ENCODE data around the gene SPTBN2.
A peak's percentile ranks its signal among the peaks of the same experiment; 100 is the strongest.
"Not testable (repeated sequence)": the region's sequence is repeated elsewhere in the genome, so short reads cannot be mapped to it uniquely, and the experiment has no call there.

The SPTBN2 gene

DNA sequence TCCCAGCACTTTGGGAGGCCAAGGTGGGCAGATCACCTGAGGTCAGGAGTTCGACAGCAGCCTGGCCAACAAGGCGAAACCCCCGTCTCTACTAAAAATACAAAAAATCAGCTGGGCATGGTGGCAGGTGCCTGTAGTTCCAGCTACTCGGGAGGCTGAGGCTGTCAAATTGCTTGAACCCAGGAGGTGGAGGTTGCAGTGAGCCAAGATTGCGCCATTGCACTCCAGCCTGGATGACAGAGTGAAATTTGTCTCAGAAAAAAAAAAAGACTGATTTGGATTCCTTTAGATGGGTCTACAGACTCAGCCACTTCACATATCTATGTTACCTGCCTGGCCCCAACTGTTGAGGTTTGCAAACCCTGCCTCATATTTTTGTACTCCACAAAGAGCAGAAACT, 4.8 kb downstream of the SPTBN2 start:
- not testable (repeated sequence) for DNase-seq

DNA sequence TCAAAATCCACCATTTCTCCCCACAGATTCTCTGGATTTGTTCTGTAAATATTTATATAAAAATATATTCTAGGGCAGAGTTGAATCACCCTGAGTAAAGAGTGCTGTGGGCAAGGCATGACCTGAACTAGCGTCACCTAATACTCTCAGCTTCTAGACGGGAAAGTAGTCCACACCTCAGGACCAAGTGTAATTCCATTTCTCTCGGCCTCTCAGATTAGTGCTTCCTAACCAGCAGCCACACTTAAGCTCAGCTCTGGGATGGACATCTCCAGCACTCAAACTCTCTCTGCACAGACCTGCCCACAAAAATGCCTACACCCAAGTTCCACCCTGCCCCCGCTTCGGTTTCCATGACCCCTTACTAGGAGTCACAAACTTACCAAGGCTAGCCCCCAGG, 5.3 kb downstream of the SPTBN2 start:
- no peak for DNase-seq

DNA sequence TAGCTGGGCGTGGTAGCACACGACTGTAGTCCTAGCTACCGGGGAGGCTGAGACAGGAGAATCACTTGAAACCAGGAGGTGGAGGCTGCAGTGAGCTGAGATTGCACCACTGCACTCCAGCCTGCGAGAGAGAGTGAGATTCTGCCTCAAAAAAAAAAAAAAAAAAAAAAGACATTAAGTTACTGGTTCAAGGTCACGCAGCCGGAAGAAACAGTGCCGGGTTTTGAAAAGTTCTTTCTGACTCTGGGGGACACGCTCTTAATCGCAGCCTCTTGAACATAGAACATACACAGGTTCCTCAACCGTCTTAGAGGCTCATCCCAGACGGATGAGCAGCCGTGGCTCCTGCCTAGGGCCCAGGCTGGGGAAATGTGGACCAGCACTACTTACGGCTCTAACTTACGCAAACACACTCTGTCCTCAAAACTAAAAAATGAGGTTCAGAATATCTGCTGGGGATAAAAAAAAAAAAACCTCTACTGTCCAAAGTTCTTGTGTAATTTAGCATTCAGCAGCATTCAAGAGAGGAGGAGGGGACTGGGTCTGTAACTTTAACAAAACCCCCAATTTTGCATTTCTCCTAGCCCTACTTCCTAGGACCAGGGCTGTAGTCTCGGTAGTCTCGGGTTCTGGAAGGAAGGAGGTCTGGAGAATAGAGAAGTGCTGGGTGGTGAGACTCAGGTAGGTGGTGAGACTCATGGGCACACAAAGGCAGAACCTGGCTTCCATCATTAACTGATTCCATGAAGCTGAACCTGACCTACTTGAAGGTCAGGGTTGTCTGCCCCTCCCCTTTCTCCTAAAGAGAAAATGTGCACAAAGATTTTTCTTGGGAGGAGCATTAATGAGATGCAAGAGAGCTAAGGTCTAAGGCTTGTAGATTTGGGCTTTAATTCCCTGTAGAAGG, 6.0 kb downstream of the SPTBN2 start:
- no peak for DNase-seq

DNA sequence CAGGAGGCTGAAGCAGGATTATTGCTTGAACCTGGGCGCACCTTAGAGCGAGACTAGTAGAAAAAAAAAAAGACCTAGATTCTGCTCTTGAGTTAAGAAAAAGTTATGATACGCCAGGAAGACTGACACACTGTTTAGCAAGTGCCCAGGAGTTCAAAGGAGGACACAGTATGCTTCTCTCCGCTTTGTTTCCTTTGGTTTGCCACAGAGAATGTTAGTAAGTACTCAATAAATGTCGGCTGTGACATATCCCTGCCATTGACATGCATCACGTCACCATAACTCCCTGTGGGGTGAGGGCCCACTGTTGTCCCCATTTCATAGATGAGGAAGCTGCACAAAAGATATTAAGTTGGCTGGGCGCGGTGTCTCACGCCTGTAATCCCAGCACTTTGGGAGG, 7.1 kb downstream of the SPTBN2 start:
- no peak for DNase-seq

DNA sequence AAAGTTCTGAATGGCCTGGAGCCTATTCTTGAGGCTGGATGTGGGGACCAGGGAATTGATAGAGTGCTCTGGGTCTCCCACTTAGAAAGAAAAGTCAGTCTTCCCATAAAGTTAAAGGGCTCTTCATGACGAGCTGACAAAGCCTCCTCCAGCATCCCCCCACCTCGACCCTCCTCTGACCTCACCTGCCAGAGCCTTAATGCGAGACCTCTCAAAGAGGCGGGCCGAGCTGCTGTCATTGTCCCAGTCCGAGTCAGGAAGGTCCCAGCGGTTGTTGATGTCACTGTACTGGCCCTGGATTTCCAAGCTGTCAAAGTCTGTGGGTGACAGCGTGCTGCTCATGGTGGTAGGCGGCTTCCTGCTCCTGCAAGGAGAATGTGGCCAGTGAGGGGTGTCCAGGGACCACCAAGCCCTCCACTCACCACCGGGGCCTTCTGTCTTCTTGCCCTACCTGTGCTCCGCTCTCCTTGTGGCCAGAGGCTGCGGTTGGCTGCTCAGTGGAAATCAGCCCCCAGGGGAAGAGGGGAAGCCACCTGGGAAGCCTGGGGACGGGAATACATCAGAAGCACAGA, 8.0 kb downstream of the SPTBN2 start:
- DNase-seq, result no peak

DNA sequence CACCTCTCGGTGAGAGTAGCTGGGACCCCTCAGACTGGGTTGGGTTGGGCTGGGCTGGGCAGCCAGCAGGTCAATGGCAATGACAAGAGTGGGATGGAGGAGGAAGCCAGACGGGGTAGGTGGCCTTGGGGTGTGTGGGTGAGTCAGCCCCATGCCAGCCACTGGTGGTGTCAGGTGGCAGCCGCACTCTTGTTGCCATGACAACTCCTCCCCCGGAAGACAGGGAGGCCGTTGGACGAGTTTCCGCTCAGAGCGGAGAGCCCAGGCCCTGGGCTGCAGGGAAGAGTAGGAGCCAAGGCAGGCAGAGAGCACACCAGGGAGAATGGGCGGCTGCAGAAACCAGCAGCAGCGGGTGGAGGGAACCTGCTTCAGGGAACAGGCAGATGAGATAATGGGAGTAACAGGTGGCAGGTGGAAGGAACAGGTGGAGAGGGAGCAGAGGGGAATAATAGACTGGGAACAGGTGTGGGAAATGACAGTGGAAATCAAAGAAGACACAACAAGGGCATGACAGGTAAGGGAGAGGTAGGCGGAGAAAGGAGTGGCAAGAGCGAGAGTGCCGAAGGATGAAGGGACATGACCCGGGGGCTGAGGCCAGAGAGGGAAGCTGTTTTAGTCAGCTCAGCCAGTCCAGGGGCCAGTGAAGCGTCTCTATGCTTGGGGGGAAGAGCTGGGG, 8.7 kb downstream of the SPTBN2 start:
- peak; percentile 53 for DNase-seq

DNA sequence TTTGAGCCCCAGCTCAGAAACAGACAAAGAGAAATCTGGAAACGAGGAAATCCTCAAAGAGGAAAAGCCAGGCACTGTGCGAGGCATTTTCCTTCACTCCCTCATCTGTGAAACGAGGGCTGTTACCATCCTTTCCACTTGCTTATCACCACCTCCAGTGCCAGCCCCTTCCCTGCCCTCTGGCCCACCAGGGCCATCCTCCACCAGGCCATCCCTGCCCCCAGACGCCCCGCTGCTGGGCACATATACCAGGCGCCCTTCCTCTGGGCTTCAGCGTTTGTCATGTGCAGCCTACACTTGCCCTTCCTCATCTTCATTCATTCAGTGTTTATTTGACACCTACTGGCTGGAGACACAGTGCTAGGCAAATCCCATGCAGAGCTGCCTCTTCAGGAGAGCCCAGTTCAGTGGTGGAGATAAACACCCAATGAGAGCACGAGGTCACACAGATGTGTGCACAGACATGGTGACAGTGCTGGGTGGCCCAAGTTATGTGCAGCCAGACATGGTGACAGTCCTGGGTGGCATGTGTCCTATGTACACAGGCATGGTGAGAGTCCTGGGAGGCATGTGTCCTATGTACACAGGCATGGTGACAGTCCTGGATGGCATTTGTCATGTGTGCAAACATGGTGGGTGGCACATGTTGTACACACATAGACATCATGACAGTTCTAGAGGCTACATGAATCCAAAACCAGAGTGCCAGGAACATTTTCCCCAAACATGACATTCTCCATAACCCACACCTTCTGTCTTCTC, 9.7 kb downstream of the SPTBN2 start:
- no peak for DNase-seq

DNA sequence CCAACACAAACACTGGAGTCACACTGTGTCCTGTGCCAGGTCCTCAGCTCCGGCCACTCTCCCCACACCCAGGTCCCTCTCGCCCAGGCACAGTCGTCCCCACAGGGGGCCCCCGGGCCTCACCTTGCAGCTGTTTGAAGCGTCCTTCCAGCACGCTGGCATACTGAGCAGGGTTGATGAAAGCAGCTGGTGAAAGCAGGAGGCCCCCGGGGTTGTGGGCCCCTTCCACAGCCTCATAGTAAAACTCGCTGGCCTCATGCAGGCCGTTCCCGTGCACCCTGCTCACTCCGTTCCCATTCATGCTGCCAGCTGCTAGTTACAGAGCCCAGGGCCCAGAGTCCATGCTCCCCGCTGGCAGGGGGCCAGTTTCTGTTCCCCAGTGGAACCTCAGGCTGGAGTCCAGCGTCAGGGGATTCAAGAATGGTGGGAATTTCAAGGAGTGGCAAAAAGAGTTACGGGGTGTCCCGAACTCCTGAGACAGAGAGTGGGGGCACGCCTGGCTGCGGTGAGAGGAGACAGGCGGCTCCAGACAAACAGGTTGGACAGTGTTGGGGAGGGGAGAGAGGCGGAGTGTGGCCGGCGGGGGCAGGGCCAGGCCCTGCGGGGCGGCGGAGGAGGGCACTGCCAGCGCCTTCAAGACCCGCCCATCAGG, 10.6 kb downstream of the SPTBN2 start:
- peak; percentile 65 for DNase-seq

DNA sequence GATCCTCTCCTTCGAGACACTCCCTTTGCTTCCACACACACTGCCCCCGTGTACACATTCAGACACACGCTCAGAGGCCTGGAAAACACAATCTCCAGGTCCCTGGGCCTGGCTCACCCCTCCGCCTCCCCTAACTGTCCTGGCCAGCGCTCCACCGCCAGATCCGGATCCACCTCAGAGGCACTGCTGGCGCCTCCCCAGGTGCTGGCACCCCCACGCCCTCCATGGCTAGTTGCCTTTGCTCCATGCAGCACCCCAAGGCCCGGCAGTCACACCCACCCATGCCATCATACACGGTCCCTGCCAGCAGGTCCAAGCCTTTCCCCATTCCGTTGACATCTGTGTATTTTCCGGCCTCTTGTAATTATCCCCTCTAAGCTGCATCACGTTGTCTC, 11.1 kb downstream of the SPTBN2 start:
- DNase-seq, result no peak

DNA sequence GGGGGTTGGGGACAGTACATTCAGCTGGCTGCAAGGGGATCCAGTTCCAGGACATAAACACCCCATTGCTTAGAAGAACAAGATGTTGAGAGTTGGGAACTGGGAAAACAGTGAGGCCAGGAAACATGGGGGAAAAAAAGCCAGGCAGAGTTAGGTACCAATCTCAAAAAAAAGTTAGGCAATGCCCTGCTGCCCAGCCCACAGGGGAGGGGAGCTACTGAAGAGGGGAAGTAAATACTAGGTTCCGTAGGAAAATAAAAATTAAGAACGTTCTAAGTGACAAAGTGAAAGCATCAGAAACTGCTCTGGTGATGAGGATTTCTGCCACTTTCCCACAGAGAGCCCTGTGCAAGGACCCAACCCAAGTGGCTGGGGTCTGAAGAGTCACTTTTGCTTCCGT, 12.0 kb downstream of the SPTBN2 start:
- no peak for DNase-seq

DNA sequence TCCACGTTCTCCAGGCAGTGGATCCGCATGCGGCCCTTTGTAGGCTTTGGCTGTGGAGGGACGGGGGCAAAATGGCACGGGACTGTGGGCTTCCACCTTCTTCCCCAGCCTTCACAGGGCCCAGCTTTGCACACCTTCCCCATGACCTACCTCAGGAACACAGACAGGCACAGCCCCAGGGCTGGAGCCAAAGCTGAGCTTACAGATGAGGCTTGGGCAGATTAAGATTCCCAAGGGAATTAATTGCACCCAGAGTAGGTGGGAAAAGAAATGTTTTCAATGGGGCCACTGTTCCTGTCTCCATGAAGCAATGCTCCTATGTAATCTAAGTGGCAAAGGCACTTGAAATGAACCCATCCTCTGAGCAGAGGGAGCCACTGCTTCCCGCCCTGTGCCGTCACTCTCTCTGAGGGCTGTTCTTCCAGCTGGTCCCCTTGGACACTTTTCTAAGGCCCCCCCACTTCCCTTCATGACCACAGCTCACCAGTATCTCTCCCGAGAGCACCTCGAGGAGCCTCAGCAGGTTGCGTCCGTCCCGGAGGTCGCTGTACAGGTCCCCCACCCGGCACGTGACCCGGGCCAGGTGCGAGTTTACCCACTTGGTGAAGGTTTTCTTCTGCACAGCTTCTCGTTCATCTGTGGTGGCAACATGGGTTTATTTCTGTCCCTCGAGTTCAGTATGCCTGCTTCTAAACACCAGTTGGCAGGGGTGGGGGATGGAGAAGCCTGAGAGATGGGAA, 13.5 kb downstream of the SPTBN2 start:
- DNase-seq, result no peak

DNA sequence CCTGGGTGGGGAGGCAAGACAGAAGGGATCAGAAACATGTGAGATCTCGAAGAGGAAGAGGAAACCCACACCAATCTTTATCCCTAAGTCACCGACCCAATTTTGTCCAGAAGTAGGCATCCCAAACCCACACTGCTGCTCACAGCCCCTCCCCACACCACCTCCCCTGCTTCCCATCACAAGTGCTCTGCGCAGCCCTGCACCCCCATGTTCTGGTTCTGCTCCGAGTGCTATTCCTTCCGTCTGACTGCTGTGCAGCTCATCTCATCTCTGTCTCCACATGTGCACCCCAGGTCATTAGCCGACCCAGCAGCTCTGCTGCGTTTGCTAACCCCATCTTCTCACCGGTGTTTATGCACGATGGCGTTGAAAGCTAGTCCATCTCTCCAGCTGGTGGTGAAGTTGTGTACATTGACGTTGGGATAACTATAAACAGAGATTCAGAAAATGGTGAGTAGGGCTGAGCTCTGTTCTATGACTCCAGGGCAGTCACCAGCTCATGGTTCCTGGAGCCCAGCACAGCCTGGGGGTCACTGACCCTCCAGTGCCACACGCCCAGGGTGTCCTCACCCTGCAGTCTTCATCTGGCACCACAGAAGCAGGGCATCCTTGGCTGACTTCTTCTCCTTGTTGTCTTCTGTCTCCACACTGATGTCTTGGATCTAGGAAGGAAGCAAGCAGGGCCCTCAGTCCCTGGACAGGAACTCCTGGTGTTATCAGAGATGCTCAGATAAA, 15.1 kb downstream of the SPTBN2 start:
- no peak for DNase-seq

DNA sequence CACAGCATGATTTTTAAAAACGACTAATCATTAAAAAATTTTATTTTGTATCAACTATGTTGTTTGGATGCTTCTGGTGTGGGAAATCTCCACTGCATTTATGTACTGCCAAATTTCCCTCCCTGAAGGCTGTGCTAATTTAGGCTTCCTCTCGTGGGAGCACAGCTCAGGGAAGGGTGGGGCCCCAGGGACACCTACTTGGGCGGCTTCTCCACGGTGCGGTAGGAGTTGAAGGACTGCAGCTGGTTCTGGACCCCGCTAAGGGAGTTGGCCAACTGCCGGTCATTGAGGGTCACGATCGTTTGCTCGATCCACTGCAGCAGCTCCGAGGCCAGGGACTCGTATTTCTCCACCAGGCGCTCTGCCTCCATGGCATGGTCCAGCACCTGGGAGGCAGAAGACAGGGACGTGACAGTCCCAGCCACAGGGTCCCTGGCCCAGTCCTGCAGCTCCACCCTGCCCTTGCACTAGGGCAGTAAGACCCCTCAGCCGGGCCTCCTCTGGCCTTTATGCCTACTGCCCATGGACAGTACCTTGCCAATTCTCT, 18.6 kb downstream of the SPTBN2 start:
- no peak for DNase-seq

DNA sequence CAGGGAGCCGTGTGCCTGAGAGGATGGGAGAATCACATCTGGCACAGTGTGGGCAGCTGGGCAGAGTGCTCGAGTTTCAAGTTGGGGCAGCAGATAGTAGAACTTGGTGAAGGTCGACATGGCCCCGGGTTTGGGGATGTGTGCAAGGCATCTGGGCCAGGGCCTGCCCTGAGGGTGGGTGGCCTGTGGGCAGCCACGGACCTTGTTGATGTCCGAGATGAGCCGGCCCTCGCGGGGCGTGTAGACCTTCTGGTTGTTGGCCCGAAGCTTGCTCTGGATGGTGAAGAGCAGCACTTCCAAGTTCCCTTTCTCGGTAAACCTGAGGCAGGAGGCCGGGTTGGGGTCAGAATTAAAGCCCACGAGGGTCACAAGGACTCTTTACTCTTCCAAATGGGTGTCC, 20.3 kb downstream of the SPTBN2 start:
- DNase-seq, result no peak

DNA sequence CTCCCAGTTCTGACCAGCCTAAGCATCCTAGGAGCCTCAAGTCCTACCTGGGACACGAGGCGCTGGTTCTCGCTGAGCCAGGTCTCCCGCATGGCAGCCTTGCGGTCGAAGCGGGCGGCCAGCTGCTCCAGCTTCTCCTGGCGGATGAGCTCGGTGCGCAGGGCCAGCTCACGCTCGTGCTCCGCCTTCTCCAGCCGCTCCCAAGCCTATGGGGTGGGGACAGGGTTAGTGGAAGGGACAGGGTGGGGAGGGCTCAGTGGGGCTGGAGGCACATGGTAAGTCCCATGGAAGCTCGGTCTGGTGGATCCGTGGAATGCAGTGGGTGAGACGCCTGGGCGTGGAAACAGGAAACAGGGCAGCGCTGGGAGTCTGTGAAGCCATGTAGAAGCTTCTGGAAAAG, 20.9 kb downstream of the SPTBN2 start:
- DNase-seq, result no peak

DNA sequence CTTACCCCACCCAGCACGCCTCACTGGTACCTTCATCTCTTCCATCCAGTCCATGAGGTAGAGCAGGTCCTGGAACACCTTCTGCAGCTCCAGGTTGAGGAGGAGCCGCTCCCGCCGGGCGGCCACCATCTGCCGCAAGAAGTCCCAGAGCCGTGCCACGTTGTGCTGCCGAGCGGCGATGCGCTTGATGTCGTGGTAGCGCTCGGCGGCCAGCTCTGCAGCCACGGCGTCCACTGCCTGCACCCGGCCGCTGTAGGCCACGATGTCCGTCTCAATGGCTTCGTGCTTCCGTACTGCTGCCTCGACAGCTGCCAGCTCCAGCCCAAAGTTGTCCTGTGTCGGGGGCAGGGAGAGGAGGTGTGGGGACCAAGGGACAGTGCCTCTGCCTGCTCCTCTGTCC, 21.5 kb downstream of the SPTBN2 start:
- DNase-seq, result no peak

DNA sequence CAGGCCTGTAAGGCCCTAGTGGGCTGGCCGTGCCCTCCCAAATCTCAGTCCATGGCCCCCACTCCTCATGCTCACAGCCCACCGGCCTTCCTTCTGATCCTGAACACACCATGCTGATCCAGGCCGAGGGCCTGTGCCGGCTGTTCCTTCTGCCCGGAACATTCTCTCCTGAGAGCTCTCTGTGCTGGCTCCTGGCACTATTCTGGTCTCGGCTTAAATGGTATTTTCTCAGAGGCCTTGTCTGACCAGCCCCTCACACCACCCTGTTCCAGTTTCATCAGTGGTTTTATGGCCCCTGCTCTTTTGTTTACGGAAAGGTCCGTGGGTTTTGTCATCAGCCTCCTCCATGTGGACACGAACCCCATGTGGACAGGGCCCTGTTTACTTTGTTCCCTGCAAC, 22.0 kb downstream of the SPTBN2 start:
- DNase-seq, result no peak

DNA sequence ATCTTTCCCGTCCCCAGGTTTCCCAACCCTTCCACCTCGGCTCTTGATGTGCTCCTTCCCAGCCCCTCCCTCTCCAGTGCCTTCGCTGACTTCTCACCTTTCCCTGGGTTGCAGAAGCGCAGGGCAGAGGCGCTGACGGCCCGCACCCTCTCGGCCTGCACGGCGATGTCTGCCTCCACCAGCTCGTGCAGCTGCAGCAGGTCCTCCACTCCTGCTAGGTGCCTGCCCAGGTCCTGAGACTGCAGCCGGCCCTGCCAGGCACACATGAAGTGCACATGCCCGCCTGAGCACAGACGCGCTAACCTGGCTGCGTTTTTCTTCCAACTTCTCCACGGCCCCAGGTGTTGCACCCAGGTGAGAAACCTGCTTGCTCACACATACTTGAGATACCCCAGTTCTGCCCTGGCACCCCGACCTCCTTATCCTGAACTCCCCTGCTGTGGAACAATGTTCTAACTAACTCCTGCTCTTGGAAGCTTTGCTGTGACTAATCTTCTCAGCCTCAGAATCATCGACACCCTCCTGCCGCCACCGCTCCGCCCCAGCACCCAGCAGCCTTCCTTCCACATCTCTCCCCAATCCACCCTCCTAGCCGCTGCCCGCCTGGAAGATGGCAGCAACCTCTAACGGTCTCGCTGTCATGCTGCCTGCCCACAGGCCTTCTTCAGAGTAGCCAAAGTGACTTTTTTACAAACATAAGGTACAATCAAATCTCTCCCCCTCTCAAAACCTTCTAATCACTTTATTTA, 23.3 kb downstream of the SPTBN2 start:
- no peak for DNase-seq

DNA sequence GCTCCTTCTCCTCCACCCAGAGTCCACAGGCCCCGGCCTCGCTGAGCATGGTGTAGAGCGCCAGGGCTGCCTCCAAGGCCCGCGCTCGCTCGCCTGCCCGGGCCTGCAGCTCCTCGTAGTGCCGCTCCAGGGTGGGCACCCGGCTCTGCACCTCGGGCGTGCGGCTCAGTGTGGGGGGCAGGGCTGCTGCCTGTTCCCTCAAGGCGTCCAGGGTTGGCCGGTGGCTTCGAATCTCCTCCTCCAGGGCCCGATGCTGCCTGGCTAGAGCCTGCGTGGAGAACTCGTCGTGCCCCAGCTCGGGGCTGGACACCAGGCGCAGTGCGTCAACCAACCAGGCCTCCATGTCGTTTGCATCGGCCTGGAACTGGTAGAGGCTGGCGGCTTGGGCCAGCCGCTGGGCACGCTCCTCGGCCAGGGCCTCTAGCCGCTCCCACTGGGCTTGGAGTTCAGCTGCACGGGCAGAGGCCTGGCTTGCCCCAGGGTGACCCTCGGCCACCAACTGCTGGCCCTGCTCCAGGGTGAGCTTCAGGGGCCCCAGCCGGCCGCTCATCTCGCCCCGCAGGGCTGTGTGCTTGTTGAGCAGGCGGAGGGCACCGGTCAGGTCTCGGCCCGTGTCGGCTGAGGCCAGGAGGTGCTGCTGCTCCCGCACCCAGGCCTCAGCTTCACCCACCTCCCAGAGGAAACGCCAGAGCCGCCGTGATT, 24.2 kb downstream of the SPTBN2 start:
- no peak for DNase-seq

Data from right kidney (tissue), 1 donor.